ENCODE results near the gene SNTG2. TPM values are rescaled to one million over a fixed set of nuclear protein-coding genes. Genes with fewer than 3 reads are reported as not detected.

The SNTG2 gene
- total RNA-seq, 8 experiments from 2014 or later = 0.21 to 2.8 (median 1.1) TPM

DNA sequence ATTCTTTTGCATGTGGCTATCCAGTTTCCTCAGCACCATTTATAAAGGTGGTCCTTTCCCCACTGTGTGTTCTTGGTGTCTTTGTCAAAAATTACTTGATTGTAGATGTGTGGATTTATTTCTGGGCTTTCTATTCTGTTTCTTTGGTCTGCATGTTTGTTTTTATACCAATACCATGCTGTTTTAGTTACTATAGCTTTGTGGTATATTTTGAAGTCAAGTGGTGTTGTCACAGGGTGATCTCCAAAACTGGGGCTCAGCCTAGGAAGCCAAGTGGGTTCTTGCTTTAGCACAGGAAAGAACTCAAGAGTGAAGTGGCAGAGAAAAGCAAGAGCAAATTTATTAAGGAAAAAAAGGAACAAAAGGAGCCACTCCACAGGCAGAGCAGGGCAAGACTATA, 6.0 kb upstream of the SNTG2 start:
- in situ Hi-C loops (cut with MboI; ENCODE audit: low pct_unique_long_range_greater_than_20kb in 2 of 9, low sequenced_read_pairs in 9 of 9, unreplicated experiment in 9 of 9) = loop anchor here in 1 of 9 experiments (25.0 kb wide), 1 partner anchor 618 kb away; no protein-coding TSS in a partner anchor
- no peaks in the 10 kb centered on the region for H3K4me1 ChIP-seq (replicated peaks in 1 of 2)
- no peak overlapping the region for H3K27ac ChIP-seq
- no peak overlapping the region for H3K4me3 ChIP-seq
- no peak for ATAC-seq (replicated peaks in 6 of 8)

GRCh38 chr2:945104-945503, 5.5 kb upstream of the SNTG2 start:
- Histone ChIP-seq H3K4me3 (no peak overlapping the region), H3K27ac (no peak overlapping the region), H3K4me1 (replicated peaks in 1 of 2) (no peaks in the 10 kb centered on the region)
- ATAC-seq (replicated peaks in 6 of 8) = peak in 3 of 8 experiments; percentile 30 to 57 (median 52)
- WGBS, 10 experiments = 43 to 100% (median 86%) methylated on average over 1 to 5 of the region's 5 CpGs
- in situ Hi-C loops (cut with MboI; ENCODE audit: low pct_unique_long_range_greater_than_20kb in 2 of 9, low sequenced_read_pairs in 9 of 9, unreplicated experiment in 9 of 9) = loop anchor here in 1 of 9 experiments (25.0 kb wide), 1 partner anchor 617 kb away; no protein-coding TSS in a partner anchor

DNA sequence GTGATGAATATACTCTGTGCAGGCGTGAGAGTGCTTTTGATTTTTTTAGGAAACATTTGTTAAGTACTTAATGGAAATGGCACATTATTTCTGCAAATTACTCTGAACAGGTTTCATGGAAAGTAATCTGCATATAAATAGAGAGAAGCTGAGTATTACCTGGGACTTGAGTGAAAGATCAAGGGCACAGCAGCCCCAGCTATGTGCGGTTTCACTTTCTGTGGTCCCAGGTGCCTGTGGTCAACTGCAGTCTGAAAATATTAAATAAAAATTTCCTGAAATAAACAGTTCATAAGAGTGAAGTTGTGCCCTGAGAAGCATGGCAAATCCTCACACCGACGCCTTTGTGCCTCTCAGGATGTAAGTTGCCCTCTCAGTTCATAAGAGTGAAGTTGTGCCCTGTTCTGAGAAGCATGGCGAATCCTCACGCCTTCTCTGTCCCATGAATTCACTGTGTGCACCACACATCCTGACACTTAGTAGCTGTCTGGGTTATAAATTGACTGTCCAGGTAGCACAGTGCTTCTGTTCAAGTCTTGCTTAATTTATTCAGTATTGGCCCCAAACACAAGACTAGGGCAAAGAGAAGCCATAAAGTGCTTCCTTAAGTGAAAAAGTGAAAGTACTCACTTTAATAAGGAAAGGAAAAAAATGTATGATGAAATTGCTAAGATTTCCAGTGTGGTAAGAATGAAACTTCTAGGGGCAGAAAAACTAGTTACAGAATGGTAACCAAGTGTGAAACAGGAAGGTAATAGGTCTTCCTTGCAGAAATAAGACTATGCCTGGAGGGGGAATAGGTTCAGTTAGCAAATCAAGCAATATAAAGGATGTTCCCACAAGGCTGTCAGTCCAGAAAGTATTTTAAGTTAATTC, 4.3 kb upstream of the SNTG2 start:
- 20 to 100% (median 82%) methylated on average over 1 to 6 of the region's 6 CpGs for WGBS, 10 experiments
- no peak overlapping the region for H3K4me3 ChIP-seq
- H3K4me1 ChIP-seq (replicated peaks in 1 of 2) = no peaks in the 10 kb centered on the region
- in situ Hi-C loops (cut with MboI; ENCODE audit: low pct_unique_long_range_greater_than_20kb in 2 of 9, low sequenced_read_pairs in 9 of 9, unreplicated experiment in 9 of 9) = loop anchor here in 1 of 9 experiments (25.0 kb wide), 1 partner anchor 616 kb away; no protein-coding TSS in a partner anchor
- no peak overlapping the region for H3K27ac ChIP-seq
- no peak for ATAC-seq (replicated peaks in 6 of 8)

DNA sequence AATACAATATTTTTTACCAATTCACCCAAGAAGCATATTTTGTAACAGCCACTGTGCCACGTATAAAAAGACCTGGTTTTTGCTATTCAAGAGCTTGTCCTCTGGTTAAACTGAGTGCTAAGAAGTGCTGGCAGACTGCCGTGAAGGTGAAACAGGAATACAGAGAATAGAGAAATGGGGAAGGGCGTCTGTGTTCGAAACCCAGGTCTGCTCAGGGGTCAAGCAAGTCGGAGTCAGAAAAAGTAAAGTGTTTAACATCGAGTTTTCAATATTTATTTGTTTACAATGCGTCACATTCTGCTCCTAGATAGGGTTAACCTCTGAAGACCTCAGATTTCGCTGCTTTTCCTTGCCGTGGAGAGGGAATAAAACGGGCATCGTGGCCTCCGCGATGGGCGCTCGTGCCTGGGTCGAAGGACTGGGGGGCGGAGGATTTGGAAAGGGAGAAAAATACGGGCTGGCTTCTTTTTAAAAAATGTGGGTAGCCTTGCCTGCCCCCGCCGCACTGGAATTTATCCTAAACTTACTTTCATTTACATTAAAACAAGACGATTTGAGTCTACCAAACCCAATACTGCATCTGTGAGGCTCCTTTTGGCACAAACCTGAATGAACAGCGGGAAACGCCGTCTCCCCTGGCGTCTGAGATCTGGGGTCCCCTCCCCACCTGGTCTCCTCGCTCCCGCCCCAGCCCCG, 1.1 kb upstream of the SNTG2 start:
- in situ Hi-C loops (cut with MboI; ENCODE audit: low pct_unique_long_range_greater_than_20kb in 2 of 9, low sequenced_read_pairs in 9 of 9, unreplicated experiment in 9 of 9) = loop anchor here in 2 of 9 experiments (25.0 kb wide), 2 partner anchors 188 to 613 kb away; no protein-coding TSS in a partner anchor
- no peaks in the 10 kb centered on the region for H3K4me1 ChIP-seq (replicated peaks in 1 of 2)
- no peak overlapping the region for H3K27ac ChIP-seq
- WGBS, 10 experiments = 4 to 51% (median 11%) methylated on average over 2 to 23 of the region's 28 CpGs
- ATAC-seq (replicated peaks in 6 of 8) = peak in 1 of 8 experiments; percentile 3
- H3K4me3 ChIP-seq = peak overlapping the region; percentile 37 to 79 (median 66)

GRCh38 chr2:951224-952006, 766 bp downstream of the SNTG2 start:
- H3K4me1 ChIP-seq (replicated peaks in 1 of 2) = no peaks in the 10 kb centered on the region
- WGBS, 10 experiments = 11 to 80% (median 21%) methylated on average over 3 to 11 of the region's 34 CpGs; no CpG with 5 or more reads in 3 of the 10 experiments
- H3K4me3 ChIP-seq = peak overlapping the region; percentile 37 to 79 (median 66)
- peak; percentile 7 to 25 (median 18) for ATAC-seq (replicated peaks in 6 of 8)
- no peak overlapping the region for H3K27ac ChIP-seq
- in situ Hi-C loops (cut with MboI; ENCODE audit: low pct_unique_long_range_greater_than_20kb in 2 of 9, low sequenced_read_pairs in 9 of 9, unreplicated experiment in 9 of 9) = loop anchor here in 2 of 9 experiments (25.0 kb wide), 1 partner anchor 186 kb away; no protein-coding TSS in a partner anchor

- in situ Hi-C loops (cut with MboI; ENCODE audit: low pct_unique_long_range_greater_than_20kb in 2 of 9, low sequenced_read_pairs in 9 of 9, unreplicated experiment in 9 of 9) = loop anchor here in 2 of 9 experiments (25.0 kb wide), 1 partner anchor 184 kb away; no protein-coding TSS in a partner anchor
- WGBS, 10 experiments = 17 to 100% (median 71%) methylated on average over 1 of the region's 2 CpGs; no CpG with 5 or more reads in 5 of the 10 experiments
- no peak overlapping the region for H3K27ac ChIP-seq
- ATAC-seq (replicated peaks in 6 of 8) = no peak
- no peak overlapping the region for H3K4me3 ChIP-seq
- H3K4me1 ChIP-seq (replicated peaks in 1 of 2) = no peaks in the 10 kb centered on the region
These were observed 2.8 kb downstream of the SNTG2 start for GRCh38 chr2:953408-953807.

GRCh38 chr2:953975-954686, 3.5 kb downstream of the SNTG2 start:
- Histone ChIP-seq H3K4me3 (no peak overlapping the region), H3K27ac (no peak overlapping the region), H3K4me1 (replicated peaks in 1 of 2) (no peaks in the 10 kb centered on the region)
- in situ Hi-C loops (cut with MboI; ENCODE audit: low pct_unique_long_range_greater_than_20kb in 2 of 9, low sequenced_read_pairs in 9 of 9, unreplicated experiment in 9 of 9) = loop anchor here in 2 of 9 experiments (25.0 kb wide), 1 partner anchor 183 kb away; no protein-coding TSS in a partner anchor
- ATAC-seq (replicated peaks in 6 of 8) = peak in 4 of 8 experiments; percentile 16 to 64 (median 57)
- WGBS, 10 experiments = 0 to 100% (median 72%) methylated on average over 1 to 11 of the region's 13 CpGs; no CpG with 5 or more reads in 1 of the 10 experiments

DNA sequence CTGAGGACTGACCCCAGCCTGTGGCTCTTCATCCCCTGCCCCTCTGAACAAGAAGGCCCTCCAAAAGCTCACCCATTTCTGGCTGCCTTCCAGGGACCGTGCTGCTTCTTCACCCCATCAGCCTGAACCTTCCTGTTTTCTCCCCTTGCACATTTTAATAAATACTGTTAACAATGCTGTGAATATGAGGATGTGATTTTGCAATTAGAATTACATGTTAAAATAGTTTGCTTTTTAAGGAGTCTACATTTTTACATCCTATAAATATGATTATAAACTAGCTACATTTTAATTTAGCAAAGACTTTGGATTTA, 4.0 kb downstream of the SNTG2 start:
- H3K4me1 ChIP-seq (replicated peaks in 1 of 2) = peaks cover 0 to 4% of the 10 kb centered on the region in 2 donors
- in situ Hi-C loops (cut with MboI; ENCODE audit: low pct_unique_long_range_greater_than_20kb in 2 of 9, low sequenced_read_pairs in 9 of 9, unreplicated experiment in 9 of 9) = loop anchor here in 2 of 9 experiments (25.0 kb wide), 1 partner anchor 183 kb away; no protein-coding TSS in a partner anchor
- 36 to 100% (median 63%) methylated on average over 1 of the region's 1 CpG; no CpG with 5 or more reads in 7 of the 10 experiments for WGBS, 10 experiments

DNA sequence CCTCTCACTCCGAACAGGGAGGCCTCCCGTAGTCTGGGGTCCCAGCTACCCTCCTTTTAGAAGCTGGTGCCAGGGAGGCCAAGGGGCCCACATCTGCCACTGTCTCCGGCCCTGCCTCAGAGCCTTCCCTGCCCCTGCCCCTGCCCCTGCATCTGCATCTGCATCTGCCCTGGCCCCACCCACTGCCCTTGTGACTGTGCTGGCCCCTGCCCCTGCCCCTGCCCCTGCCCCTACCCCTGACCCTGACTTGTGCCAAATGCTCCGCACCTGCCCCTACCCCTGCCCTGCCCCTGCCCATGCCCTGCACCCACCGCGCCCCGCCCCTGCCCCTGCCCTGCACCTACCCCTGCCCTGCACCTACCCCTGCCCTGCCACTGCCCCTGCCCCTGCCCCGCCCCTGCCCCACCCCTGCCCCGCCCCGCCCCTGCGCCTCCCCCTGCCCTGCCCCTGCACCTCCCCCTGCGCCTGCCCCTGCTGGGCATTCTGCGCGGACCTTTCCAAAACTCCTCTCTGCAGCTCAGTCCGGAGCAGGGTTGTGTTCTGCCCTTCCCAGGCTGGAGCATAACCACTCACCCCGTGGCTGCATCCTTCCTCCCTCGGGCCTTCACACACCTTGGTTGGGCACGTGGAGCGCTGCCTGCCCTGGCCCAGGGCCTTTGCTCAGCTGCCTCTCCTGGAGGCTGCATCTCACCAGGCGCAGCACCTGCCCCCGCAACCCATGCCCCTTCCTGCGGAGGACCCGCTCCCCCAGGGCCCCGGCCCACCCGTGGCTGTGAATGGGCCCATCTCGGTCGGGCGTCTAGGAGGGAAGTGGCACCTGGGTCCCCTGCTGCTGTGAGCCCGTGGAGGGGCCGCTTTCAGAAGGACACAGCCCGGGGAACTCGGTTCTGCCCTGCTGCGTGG, 5.4 kb downstream of the SNTG2 start:
- Histone ChIP-seq H3K4me3 (no peak overlapping the region), H3K4me1 (replicated peaks in 1 of 2) (peaks cover 0 to 11% of the 10 kb centered on the region in 2 donors), H3K27ac (no peak overlapping the region)
- ATAC-seq (replicated peaks in 6 of 8) = no peak
- in situ Hi-C loops (cut with MboI; ENCODE audit: low pct_unique_long_range_greater_than_20kb in 2 of 9, low sequenced_read_pairs in 9 of 9, unreplicated experiment in 9 of 9) = loop anchor here in 2 of 9 experiments (25.0 kb wide), 1 partner anchor 181 kb away; no protein-coding TSS in a partner anchor
- WGBS, 10 experiments = 60 to 100% (median 94%) methylated on average over 1 to 6 of the region's 33 CpGs; no CpG with 5 or more reads in 4 of the 10 experiments

More for the DNA sequence above, 4.0 kb downstream of the SNTG2 start:
- ATAC-seq (replicated peaks in 6 of 8) = peak in 2 of 8 experiments; percentile 4 to 5
- no peak overlapping the region for H3K27ac ChIP-seq
- no peak overlapping the region for H3K4me3 ChIP-seq

DNA sequence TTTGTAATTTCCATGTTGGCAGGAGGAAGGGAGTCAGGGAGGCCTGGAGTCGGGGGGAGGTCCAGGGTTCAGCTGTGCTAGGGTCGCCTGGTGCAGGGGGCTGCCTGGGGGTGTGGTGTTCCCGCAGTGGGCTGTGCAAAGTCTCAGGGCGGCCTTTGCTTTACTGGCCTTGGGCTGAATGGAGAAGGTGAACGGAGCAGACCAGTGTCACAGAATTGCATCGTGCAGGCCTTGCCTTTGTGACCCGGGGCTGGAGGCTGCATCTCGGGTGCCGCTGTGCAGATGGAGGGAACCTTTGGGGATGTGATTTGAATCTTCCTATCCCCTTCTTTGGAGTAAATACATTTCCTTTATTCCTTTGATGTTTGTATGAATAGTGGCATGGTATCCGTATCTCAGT, 8.8 kb downstream of the SNTG2 start:
- 61 to 100% (median 74%) methylated on average over 1 to 6 of the region's 10 CpGs; no CpG with 5 or more reads in 2 of the 10 experiments for WGBS, 10 experiments
- H3K4me3 ChIP-seq = no peak overlapping the region
- no peak overlapping the region for H3K27ac ChIP-seq
- peaks cover 0 to 11% of the 10 kb centered on the region in 2 donors for H3K4me1 ChIP-seq (replicated peaks in 1 of 2)
- ATAC-seq (replicated peaks in 6 of 8) = peak in 4 of 8 experiments; percentile 5 to 68 (median 36)
- in situ Hi-C loops (cut with MboI; ENCODE audit: low pct_unique_long_range_greater_than_20kb in 2 of 9, low sequenced_read_pairs in 9 of 9, unreplicated experiment in 9 of 9) = loop anchor here in 2 of 9 experiments (25.0 kb wide), 1 partner anchor 178 kb away; no protein-coding TSS in a partner anchor
